Natural killer cell (primary cell): Measurements from ENCODE around the gene HIC1. TPM values are rescaled to one million over a fixed set of nuclear protein-coding genes. Genes with fewer than 3 reads are reported as not detected.

ENCODE experiments used
- ATAC-seq, 3 donors: fragments of 150-1000 bp in 2 of 3; fragments of 200-7000 bp in 1 of 3; cut with Tn5 transposase; 1 replicate in 1 of 3; 2 replicates in 2 of 3; pipeline ENCODE4 v1.10.0; 2021; ENCODE audit warnings: mild to moderate bottlenecking in 2 of 3, moderate library complexity in 2 of 3
- DNase-seq, 2 donors: peaks; one replicate each; pipeline versions ENCODE4 v3.0.0 to v3.0.0-alpha.2; 2013 to 2021; ENCODE audit warnings: mixed read lengths in 1 of 2
- H3K27ac ChIP-seq: one replicate; pipeline ENCODE4 v1.5.1; 2013; ENCODE audit warnings: mild to moderate bottlenecking, low read length
- H3K27me3 ChIP-seq: one replicate; pipeline ENCODE4 v1.6.1; 2013; ENCODE audit warnings: low read length; ENCODE audit not compliant: control insufficient read depth, insufficient read depth
- H3K36me3 ChIP-seq: one replicate; pipeline ENCODE4 v1.6.1; 2013; ENCODE audit warnings: low read length; ENCODE audit not compliant: control insufficient read depth, insufficient read depth
- H3K4me1 ChIP-seq: one replicate; pipeline ENCODE4 v1.6.1; 2013; ENCODE audit warnings: low read length; ENCODE audit not compliant: control insufficient read depth, insufficient read depth
- H3K4me3 ChIP-seq: one replicate; pipeline ENCODE4 v1.5.1; 2013; ENCODE audit warnings: low read length
- H3K9me3 ChIP-seq: one replicate; pipeline ENCODE4 v1.6.1; 2013; ENCODE audit warnings: low read length; ENCODE audit not compliant: control insufficient read depth, insufficient read depth
- H3K27ac Mint-ChIP-seq, 2 donors: one replicate each; pipeline ENCODE4 v1.8.0; 2022; ENCODE audit warnings: mild to moderate bottlenecking in 2 of 2, mixed read lengths in 2 of 2, moderate library complexity in 1 of 2
- H3K27me3 Mint-ChIP-seq, 2 donors: one replicate each; pipeline ENCODE4 v1.8.0; 2022; ENCODE audit warnings: low read depth in 2 of 2, mixed read lengths in 2 of 2
- H3K36me3 Mint-ChIP-seq: one replicate; pipeline ENCODE4 v1.8.0; 2022; ENCODE audit warnings: mixed read lengths
- H3K4me1 Mint-ChIP-seq, 2 donors: one replicate each; pipeline ENCODE4 v1.8.0; 2022; ENCODE audit warnings: mixed read lengths in 2 of 2
- H3K4me3 Mint-ChIP-seq: one replicate; pipeline ENCODE4 v1.8.0; 2022; ENCODE audit warnings: mild to moderate bottlenecking, moderate library complexity, mixed read lengths
- H3K9me3 Mint-ChIP-seq, 2 donors: one replicate each; pipeline ENCODE4 v1.8.0; 2022; ENCODE audit warnings: mixed read lengths in 2 of 2
- WGBS: methylation state at CpG from one replicate; pipeline ENCODE4 v1.1.7; 2013; ENCODE audit warnings: missing lambda C conversion rate; ENCODE audit not compliant: insufficient coverage; 5-methylcytosine and 5-hydroxymethylcytosine counted together
- intact Hi-C: fragments of 100-400 bp; cut with micrococcal nuclease; formaldehyde crosslinking; loops from one replicate; pipeline ENCODE4 v1.14.2; 2022
- total RNA-seq, 4 donors: library from RNA; stranded (reverse); fragments of 120-200 nt in 1 of 4; gene quantifications; one replicate each; pipeline versions ENCODE4 v1.2.3 to v1.2.4, GENCODE V29; 2013 to 2022
- TF ChIP-seq, protein P1 (sequence below): fragments of 200-600 bp; IDR thresholded peaks from one replicate; pipeline ENCODE4 v1.8.0; 2022; ENCODE audit warnings: antibody characterized with exemption

The HIC1 gene
- total RNA-seq, 3 donors from 2014 or later (not counting 1 experiment from before 2014, with no cell fraction given), result 19.2 to 26.4 (median 20.7) TPM

- H3K27ac Mint-ChIP-seq, result peak overlapping the region in 1 of 2 donors; percentile 43
- peak overlapping the region; percentile 4 for H3K4me3 Mint-ChIP-seq
- ATAC-seq, result no peak
These were observed 48.3 kb downstream of the HIC1 start for GRCh38 chr17:2102931-2103809.

DNA sequence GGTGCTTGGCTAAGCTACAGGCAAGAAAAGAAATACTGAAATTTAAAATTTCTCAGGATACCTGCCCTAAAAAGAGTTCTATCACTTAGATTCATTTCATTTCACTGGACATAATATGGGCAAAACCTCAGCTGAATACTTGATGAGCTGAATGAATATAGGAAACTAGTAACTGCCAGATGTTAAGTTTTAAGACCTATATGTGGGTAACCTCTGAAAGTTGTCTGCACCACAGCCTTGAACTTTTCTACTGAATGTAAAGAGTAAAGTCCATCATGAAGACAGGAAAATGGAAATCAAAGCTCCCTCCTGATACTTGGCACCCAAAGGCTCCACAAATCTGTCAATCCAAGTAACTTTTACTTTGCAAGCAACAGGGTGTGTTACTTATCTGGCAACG lies 50.8 kb downstream of the HIC1 start:
- Histone ChIP-seq H3K27me3 (no peaks in the 10 kb centered on the region), H3K4me3 (no peak overlapping the region), H3K4me1 (peaks cover 11% of the 10 kb centered on the region), H3K9me3 (no peaks in the 10 kb centered on the region), H3K36me3 (no peaks in the 10 kb centered on the region), H3K27ac (no peak overlapping the region)
- no peaks in the 10 kb centered on the region for H3K27me3 Mint-ChIP-seq
- TF ChIP-seq, protein P1, sequence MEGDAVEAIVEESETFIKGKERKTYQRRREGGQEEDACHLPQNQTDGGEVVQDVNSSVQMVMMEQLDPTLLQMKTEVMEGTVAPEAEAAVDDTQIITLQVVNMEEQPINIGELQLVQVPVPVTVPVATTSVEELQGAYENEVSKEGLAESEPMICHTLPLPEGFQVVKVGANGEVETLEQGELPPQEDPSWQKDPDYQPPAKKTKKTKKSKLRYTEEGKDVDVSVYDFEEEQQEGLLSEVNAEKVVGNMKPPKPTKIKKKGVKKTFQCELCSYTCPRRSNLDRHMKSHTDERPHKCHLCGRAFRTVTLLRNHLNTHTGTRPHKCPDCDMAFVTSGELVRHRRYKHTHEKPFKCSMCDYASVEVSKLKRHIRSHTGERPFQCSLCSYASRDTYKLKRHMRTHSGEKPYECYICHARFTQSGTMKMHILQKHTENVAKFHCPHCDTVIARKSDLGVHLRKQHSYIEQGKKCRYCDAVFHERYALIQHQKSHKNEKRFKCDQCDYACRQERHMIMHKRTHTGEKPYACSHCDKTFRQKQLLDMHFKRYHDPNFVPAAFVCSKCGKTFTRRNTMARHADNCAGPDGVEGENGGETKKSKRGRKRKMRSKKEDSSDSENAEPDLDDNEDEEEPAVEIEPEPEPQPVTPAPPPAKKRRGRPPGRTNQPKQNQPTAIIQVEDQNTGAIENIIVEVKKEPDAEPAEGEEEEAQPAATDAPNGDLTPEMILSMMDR, result no peak
- no peak overlapping the region for H3K4me3 Mint-ChIP-seq
- intact Hi-C loops, result no loop called here
- DNase-seq, result no peak
- 100% methylated on average over 1 of the region's 1 CpG for WGBS
- no peak for ATAC-seq
- H3K4me1 Mint-ChIP-seq, result peaks cover 19 to 26% of the 10 kb centered on the region in 2 donors
- H3K36me3 Mint-ChIP-seq, result no peaks in the 10 kb centered on the region
- H3K27ac Mint-ChIP-seq, result no peak overlapping the region
- no peaks in the 10 kb centered on the region for H3K9me3 Mint-ChIP-seq

More at GRCh38 chr17:2102931-2103809, 48.3 kb downstream of the HIC1 start:
- H3K27me3 ChIP-seq, result no peaks in the 10 kb centered on the region
- TF ChIP-seq, protein P1, result no peak
- peaks cover 19 to 21% of the 10 kb centered on the region in 2 donors for H3K4me1 Mint-ChIP-seq
- H3K27ac ChIP-seq, result no peak overlapping the region
- H3K9me3 Mint-ChIP-seq, result no peaks in the 10 kb centered on the region
- H3K36me3 ChIP-seq, result no peaks in the 10 kb centered on the region
- H3K9me3 ChIP-seq, result no peaks in the 10 kb centered on the region
- no peaks in the 10 kb centered on the region for H3K27me3 Mint-ChIP-seq
- no peaks in the 10 kb centered on the region for H3K36me3 Mint-ChIP-seq
- intact Hi-C loops, result no loop called here
- peaks cover 11% of the 10 kb centered on the region for H3K4me1 ChIP-seq
- WGBS, result 98% methylated on average over 9 of the region's 9 CpGs
- no peak for DNase-seq
- no peak overlapping the region for H3K4me3 ChIP-seq

GRCh38 chr17:2106308-2106955 lies 51.5 kb downstream of the HIC1 start:
- Histone ChIP-seq H3K9me3 (no peaks in the 10 kb centered on the region), H3K4me3 (no peak overlapping the region), H3K36me3 (no peaks in the 10 kb centered on the region), H3K4me1 (peaks cover 10% of the 10 kb centered on the region), H3K27ac (no peak overlapping the region), H3K27me3 (no peaks in the 10 kb centered on the region)
- Mint-ChIP-seq H3K27me3 (no peaks in the 10 kb centered on the region), H3K4me1 (peaks cover 11 to 18% of the 10 kb centered on the region in 2 donors), H3K4me3 (no peak overlapping the region), H3K27ac (no peak overlapping the region), H3K36me3 (no peaks in the 10 kb centered on the region), H3K9me3 (no peaks in the 10 kb centered on the region)
- no peak for DNase-seq
- intact Hi-C loops, result no loop called here
- TF ChIP-seq, protein P1, result no peak
- no peak for ATAC-seq
- WGBS, result 96% methylated on average over 11 of the region's 11 CpGs
